ENCODE data around the gene IRAK1. TPM values are rescaled to one million over a fixed set of nuclear protein-coding genes. Genes with fewer than 3 reads are reported as not detected.

IRAK1 gene
- total and polyA plus RNA-seq, 2 of the 13 experiments (the other 11 are each of a cell fraction or from before 2014, with no cell fraction given), result 57.7 to 77.3 TPM

GRCh38 chrX:153971124-153971449, 48.6 kb downstream of the IRAK1 start (continued):
- no peak for TF ChIP-seq CSRNP1 (CRISPR knock-in tag; IDR thresholded peaks at IDR 0.05)
- TF ChIP-seq ZBTB14 (CRISPR knock-in tag; IDR thresholded peaks at IDR 0.05), result no peak
- TF ChIP-seq FOSL1 (CRISPR knock-in tag; IDR thresholded peaks at IDR 0.05; ENCODE audit: borderline replicate concordance), result no peak
- TF ChIP-seq ZBTB7B (CRISPR knock-in tag; IDR thresholded peaks at IDR 0.05), result no peak
- TF ChIP-seq ZNF607 (CRISPR knock-in tag; IDR thresholded peaks at IDR 0.05; ENCODE audit: borderline replicate concordance), result no peak
- TF ChIP-seq ZBTB4 (CRISPR knock-in tag; IDR thresholded peaks at IDR 0.05; ENCODE audit: borderline replicate concordance), result no peak
- peak; percentile 59; the same call in 1 of the 2 replicates for TF ChIP-seq UBTF (CRISPR knock-in tag; IDR thresholded peaks at IDR 0.05)
- no peak for TF ChIP-seq FOXO4 (CRISPR knock-in tag; conservative IDR thresholded peaks at IDR 0.05)
- TF ChIP-seq SIX4 (CRISPR knock-in tag; IDR thresholded peaks at IDR 0.05), result no peak
- no peak for TF ChIP-seq PAX8 (CRISPR knock-in tag; IDR thresholded peaks at IDR 0.05; ENCODE audit: borderline replicate concordance)
- TF ChIP-seq ELK4 (CRISPR knock-in tag; IDR thresholded peaks at IDR 0.05; ENCODE audit: borderline replicate concordance), result no peak
- no peak for TF ChIP-seq JUN (CRISPR knock-in tag; IDR thresholded peaks at IDR 0.05)
- TF ChIP-seq PREB (CRISPR knock-in tag; IDR thresholded peaks at IDR 0.05), result no peak
- no peak for TF ChIP-seq SRSF1 (optimal IDR thresholded peaks at IDR 0.05; ENCODE audit: low read depth, low read length)
- TF ChIP-seq ZNF34 (CRISPR knock-in tag; IDR thresholded peaks at IDR 0.05; ENCODE audit: borderline replicate concordance), result no peak
- TF ChIP-seq ZFP36 (IDR thresholded peaks at IDR 0.05; ENCODE audit: borderline replicate concordance, low read depth, low read length, partially characterized antibody), result no peak

Data from HepG2 (cell line).